ENCODE measurements around the gene CAMK2A. TPM values are rescaled to one million over a fixed set of nuclear protein-coding genes. Genes with fewer than 3 reads are reported as not detected.

Gene CAMK2A
- total and polyA plus RNA-seq, 2 experiments from 2014 or later, result 1.2 to 2.6 TPM

DNA sequence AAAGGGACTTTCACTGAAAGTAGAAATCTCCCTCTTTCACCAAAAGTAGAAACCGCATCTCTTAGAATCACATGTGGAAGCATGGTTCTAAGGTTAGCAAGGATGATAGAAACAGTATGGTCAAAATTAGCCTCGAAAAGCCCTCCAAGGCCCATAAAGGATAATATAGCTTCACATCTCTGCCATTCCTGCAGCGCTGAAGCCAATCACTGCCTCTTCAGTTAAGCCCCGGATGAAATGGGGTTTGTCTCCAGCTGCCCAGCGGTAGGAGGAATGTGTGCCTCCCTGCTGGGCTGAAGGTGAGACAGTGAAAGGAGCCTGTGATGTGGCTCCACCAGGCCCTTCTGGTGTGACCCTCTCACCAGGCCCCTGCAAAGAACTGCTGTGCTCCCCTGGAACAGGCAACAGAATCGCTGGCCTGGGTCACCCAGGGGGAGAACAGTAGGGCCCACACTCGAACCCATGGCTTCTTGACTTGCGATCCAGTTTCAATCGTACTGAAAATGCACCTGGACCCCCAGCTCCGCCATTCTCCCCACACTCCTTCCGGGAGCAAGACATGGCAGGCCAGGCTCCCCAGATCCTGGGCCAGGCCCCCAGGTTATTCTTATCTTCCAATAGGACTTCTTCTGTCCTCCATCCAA lies 47.2 kb downstream of the CAMK2A start:
- Histone ChIP-seq H4K20me1 (ENCODE audit: insufficient read depth, poor library complexity, severe bottlenecking) (no peaks in the 10 kb centered on the region), H3K4me3 (no peak overlapping the region), H3K79me2 (no peaks in the 10 kb centered on the region), H3K9me2 (replicated peaks; ENCODE audit: insufficient read depth) (no peaks in the 10 kb centered on the region), H3K27ac (no peak overlapping the region), H3K36me3 (replicated peaks; ENCODE audit: insufficient read depth, low read depth) (no peaks in the 10 kb centered on the region), H2AFZ (no peak overlapping the region), H3K9me3 (ENCODE audit: low read depth) (no peaks in the 10 kb centered on the region), H3K4me1 (ENCODE audit: insufficient read depth) (peaks cover 18% of the 10 kb centered on the region), H3K4me2 (no peak overlapping the region), H3K27me3 (no peaks in the 10 kb centered on the region)
- no peak for TF ChIP-seq EZH2phosphoT487 (IDR thresholded peaks at IDR 0.05; ENCODE audit: low read depth, severe bottlenecking, unreplicated experiment)
- no peak for TF ChIP-seq EZH2 (IDR thresholded peaks at IDR 0.05; ENCODE audit: borderline replicate concordance)
- WGBS (ENCODE audit: low lambda C conversion rate, missing lambda C conversion rate), result 78% methylated on average over 11 of the region's 11 CpGs
- no peak for DNase-seq (ENCODE audit: low spot score)

DNA sequence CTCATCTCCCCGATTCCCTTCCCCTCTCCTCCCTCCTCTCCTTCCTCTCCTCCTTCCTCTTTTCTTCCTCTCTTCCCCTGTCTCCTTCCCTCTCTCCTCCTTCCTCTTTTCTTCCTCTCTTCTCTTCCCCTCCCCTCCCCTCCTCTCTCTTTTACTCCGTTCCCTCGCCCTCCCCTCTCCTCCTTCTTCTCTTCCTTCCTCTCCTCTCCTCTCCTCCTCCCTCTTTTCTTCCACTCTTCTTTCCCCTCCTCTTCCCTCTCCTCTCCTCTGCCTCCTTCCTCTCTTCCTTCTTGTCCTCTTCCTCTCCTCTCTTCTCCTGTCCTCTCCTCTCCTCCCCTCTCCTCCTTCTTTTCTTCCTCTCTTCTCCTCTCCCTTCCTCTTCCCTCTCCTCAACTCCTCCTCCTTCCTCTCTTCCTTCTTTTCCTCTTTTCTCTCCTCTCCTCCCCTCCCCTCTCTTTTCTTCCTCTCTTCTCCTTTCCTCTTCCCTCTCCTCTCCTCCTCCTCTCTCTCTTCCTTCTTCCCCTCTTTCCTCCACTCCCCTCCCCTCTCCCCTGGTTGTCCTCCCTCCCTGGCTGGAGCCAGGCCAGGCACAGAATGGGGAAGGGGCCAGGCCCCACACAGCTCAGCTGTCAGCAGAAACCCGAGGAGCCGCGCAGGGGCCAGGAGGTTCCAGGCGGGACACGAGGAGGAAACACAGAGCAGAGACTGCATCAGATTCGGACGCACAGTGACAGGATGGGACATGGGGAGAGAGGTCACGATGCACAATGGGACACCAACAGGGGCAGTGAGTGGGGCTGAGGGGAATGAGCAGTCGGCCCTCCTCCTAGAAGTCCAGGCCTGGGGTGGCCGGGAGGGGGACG lies 48.0 kb downstream of the CAMK2A start:
- H3K79me2 ChIP-seq, result no peaks in the 10 kb centered on the region
- peak overlapping the region; percentile 40 for H3K27ac ChIP-seq
- H3K4me2 ChIP-seq, result no peak overlapping the region
- no peak overlapping the region for H3K4me3 ChIP-seq
- no peak for DNase-seq (ENCODE audit: low spot score)
- no peaks in the 10 kb centered on the region for H3K9me2 ChIP-seq (replicated peaks; ENCODE audit: insufficient read depth)
- 45% methylated on average over 11 of the region's 14 CpGs for WGBS (ENCODE audit: low lambda C conversion rate, missing lambda C conversion rate)
- H3K4me1 ChIP-seq (ENCODE audit: insufficient read depth), result peaks cover 18% of the 10 kb centered on the region
- TF ChIP-seq, protein P1, sequence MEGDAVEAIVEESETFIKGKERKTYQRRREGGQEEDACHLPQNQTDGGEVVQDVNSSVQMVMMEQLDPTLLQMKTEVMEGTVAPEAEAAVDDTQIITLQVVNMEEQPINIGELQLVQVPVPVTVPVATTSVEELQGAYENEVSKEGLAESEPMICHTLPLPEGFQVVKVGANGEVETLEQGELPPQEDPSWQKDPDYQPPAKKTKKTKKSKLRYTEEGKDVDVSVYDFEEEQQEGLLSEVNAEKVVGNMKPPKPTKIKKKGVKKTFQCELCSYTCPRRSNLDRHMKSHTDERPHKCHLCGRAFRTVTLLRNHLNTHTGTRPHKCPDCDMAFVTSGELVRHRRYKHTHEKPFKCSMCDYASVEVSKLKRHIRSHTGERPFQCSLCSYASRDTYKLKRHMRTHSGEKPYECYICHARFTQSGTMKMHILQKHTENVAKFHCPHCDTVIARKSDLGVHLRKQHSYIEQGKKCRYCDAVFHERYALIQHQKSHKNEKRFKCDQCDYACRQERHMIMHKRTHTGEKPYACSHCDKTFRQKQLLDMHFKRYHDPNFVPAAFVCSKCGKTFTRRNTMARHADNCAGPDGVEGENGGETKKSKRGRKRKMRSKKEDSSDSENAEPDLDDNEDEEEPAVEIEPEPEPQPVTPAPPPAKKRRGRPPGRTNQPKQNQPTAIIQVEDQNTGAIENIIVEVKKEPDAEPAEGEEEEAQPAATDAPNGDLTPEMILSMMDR (IDR thresholded peaks at IDR 0.05; ENCODE audit: poor library complexity), result no peak
- TF ChIP-seq EZH2phosphoT487 (IDR thresholded peaks at IDR 0.05; ENCODE audit: low read depth, severe bottlenecking, unreplicated experiment) (no peak), EZH2 (IDR thresholded peaks at IDR 0.05; ENCODE audit: borderline replicate concordance) (no peak)
- H3K36me3 ChIP-seq (replicated peaks; ENCODE audit: insufficient read depth, low read depth), result no peaks in the 10 kb centered on the region
- no peaks in the 10 kb centered on the region for H3K27me3 ChIP-seq
- no peaks in the 10 kb centered on the region for H4K20me1 ChIP-seq (ENCODE audit: insufficient read depth, poor library complexity, severe bottlenecking)
- no peak overlapping the region for H2AFZ ChIP-seq
- no peaks in the 10 kb centered on the region for H3K9me3 ChIP-seq (ENCODE audit: low read depth)

DNA sequence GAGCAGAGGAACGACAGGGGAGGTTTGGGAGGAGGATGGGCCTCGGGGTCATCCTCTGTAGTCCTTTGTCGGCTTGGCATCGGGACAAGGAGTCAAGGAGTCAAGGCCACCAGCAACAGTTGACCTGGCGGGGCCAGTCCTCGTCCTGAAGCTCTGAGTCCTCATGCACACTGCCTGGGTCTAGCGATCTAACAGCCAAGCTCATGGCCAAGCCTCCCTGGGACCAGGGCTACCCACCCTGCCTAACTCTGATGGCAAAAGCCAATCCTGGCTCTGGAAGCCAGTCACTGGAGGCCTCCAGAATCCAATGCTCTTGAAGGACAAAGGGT lies 49.8 kb downstream of the CAMK2A start:
- Histone ChIP-seq H3K79me2 (no peaks in the 10 kb centered on the region), H3K36me3 (replicated peaks; ENCODE audit: insufficient read depth, low read depth) (no peaks in the 10 kb centered on the region), H2AFZ (no peak overlapping the region), H3K9me2 (replicated peaks; ENCODE audit: insufficient read depth) (no peaks in the 10 kb centered on the region), H3K4me2 (no peak overlapping the region), H3K27ac (no peak overlapping the region), H3K4me1 (ENCODE audit: insufficient read depth) (peaks cover 5% of the 10 kb centered on the region), H4K20me1 (ENCODE audit: insufficient read depth, poor library complexity, severe bottlenecking) (no peaks in the 10 kb centered on the region), H3K27me3 (no peaks in the 10 kb centered on the region), H3K9me3 (ENCODE audit: low read depth) (no peaks in the 10 kb centered on the region), H3K4me3 (no peak overlapping the region)
- TF ChIP-seq EZH2phosphoT487 (IDR thresholded peaks at IDR 0.05; ENCODE audit: low read depth, severe bottlenecking, unreplicated experiment) (no peak), EZH2 (IDR thresholded peaks at IDR 0.05; ENCODE audit: borderline replicate concordance) (no peak)
- TF ChIP-seq, protein P1 (IDR thresholded peaks at IDR 0.05; ENCODE audit: poor library complexity), result no peak
- no peak for DNase-seq (ENCODE audit: low spot score)
- 98% methylated on average over 7 of the region's 7 CpGs for WGBS (ENCODE audit: low lambda C conversion rate, missing lambda C conversion rate)
